Prostate gland (tissue), 2 donors: ENCODE data around the gene MED27. TPM values are rescaled to one million over a fixed set of nuclear protein-coding genes. Genes with fewer than 3 reads are reported as not detected.

ENCODE experiments used
- DNase-seq: peaks from one replicate; pipeline ENCODE4 v3.0.0-alpha.2; 2019; ENCODE audit warnings: low spot score
- H3K27ac ChIP-seq, 2 donors: fragments of 200-600 bp; sonication (generic); 2 replicates each; pipeline ENCODE4 v1.5.1; 2017 to 2019
- H3K27me3 ChIP-seq: fragments of 200-600 bp; sonication (generic); replicated peaks from 2 replicates; pipeline ENCODE4 v1.5.1; 2019; ENCODE audit not compliant: insufficient read depth
- H3K36me3 ChIP-seq, 2 donors: fragments of 200-600 bp; sonication (generic); 1 replicate in 1 of 2; 2 replicates in 1 of 2; pipeline versions ENCODE4 v1.5.1 to v1.8.1; 2017 to 2019
- H3K4me1 ChIP-seq: fragments of 200-600 bp; sonication (generic); replicated peaks from 2 replicates; pipeline ENCODE4 v1.5.1; 2019
- H3K4me3 ChIP-seq, 2 donors: fragments of 200-600 bp; sonication (generic); 2 replicates each; pipeline ENCODE4 v1.5.1; 2017 to 2019
- H3K9me3 ChIP-seq: fragments of 200-600 bp; sonication (generic); 2 replicates; pipeline ENCODE4 v1.5.1; 2017
- POLR2A ChIP-seq: fragments of 450-650 bp; IDR thresholded peaks from one replicate; pipeline ENCODE4 v1.6.1; 2016; ENCODE audit warnings: antibody characterized with exemption, mild to moderate bottlenecking
- POLR2AphosphoS5 ChIP-seq: sonication (generic); formaldehyde crosslinking; IDR thresholded peaks from one replicate; pipeline ENCODE4 v1.6.1; 2017; ENCODE audit warnings: antibody characterized with exemption
- WGBS: methylation state at CpG from one replicate; pipeline ENCODE4 v1.1.5; 2018; 5-methylcytosine and 5-hydroxymethylcytosine counted together
- intact Hi-C: fragments of 100-400 bp; cut with DNase I; formaldehyde crosslinking; loops from one replicate; pipeline ENCODE4 v1.14.2; 2022
- total RNA-seq, 2 donors: library from RNA; depleted of rRNA; stranded (reverse); fragments of >200 nt; gene quantifications; one replicate each; pipeline ENCODE4 v1.1.0, GENCODE V29; 2016
- TF ChIP-seq, protein P1 (sequence below), 4 experiments: fragments of 200-600 bp in 2 of 4; fragments of 450-650 bp in 2 of 4; sonication (generic) in 2 of 4; IDR thresholded peaks; 1 replicate in 3 of 4; 2 replicates in 1 of 4; pipeline ENCODE4 v1.5.1; 2016 to 2019; ENCODE audit warnings: antibody characterized with exemption in 4 of 4, mild to moderate bottlenecking in 2 of 4, moderate library complexity in 2 of 4

MED27 gene
- total RNA-seq, 2 donors from 2014 or later, result 17.4 to 22.7 TPM

DNA sequence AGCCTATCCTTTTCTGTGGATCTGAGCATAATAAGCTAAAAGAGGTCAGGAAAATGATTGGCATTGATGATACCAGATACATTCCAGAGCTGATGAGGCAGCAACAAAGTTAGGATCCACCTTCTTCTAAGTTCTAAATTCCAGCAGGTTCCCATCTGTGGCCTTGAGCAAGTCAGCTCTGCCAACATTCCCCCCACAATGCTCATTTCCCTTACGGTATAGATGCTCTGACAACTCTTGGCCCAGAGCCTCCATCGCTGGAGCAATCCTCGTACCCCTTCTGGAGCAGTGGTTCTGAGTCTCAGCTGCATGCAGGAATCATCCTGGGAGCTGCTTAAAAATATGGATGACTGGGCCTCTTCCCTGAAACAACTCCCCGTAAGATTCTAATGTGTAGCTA lies 78.1 kb downstream of the MED27 start:
- Histone ChIP-seq H3K27ac (no peak overlapping the region), H3K4me3 (no peak overlapping the region), H3K4me1 (no peaks in the 10 kb centered on the region), H3K36me3 (no peaks in the 10 kb centered on the region), H3K9me3 (no peaks in the 10 kb centered on the region), H3K27me3 (no peaks in the 10 kb centered on the region)
- TF ChIP-seq POLR2A (no peak), POLR2AphosphoS5 (no peak)
- TF ChIP-seq, protein P1, sequence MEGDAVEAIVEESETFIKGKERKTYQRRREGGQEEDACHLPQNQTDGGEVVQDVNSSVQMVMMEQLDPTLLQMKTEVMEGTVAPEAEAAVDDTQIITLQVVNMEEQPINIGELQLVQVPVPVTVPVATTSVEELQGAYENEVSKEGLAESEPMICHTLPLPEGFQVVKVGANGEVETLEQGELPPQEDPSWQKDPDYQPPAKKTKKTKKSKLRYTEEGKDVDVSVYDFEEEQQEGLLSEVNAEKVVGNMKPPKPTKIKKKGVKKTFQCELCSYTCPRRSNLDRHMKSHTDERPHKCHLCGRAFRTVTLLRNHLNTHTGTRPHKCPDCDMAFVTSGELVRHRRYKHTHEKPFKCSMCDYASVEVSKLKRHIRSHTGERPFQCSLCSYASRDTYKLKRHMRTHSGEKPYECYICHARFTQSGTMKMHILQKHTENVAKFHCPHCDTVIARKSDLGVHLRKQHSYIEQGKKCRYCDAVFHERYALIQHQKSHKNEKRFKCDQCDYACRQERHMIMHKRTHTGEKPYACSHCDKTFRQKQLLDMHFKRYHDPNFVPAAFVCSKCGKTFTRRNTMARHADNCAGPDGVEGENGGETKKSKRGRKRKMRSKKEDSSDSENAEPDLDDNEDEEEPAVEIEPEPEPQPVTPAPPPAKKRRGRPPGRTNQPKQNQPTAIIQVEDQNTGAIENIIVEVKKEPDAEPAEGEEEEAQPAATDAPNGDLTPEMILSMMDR (IDR thresholded peaks at IDR 0.05), result no peak
- DNase-seq, result no peak
- intact Hi-C loops, result no loop called here
- WGBS, result 96% methylated on average over 4 of the region's 4 CpGs

DNA sequence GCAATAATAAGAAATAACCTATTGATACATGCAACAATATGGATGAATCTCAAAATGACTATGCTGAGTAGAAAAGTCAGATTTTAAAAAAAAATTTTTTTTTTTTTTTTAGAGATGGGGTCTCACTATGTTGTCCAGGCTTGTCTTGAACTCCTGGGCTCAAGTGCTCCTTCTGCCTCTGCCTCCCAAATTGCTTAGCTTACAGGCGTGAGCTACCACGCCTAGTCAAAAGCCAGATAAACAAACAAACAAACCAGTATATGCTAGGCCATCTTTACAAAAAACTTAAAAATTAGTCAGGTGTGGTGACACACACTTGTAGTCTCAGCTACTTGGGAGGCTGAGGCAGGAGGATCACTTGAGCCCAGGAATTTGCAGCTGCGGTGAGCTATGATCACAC lies 79.0 kb downstream of the MED27 start:
- H3K4me3 ChIP-seq, result no peak overlapping the region
- H3K27ac ChIP-seq, result no peak overlapping the region
- TF ChIP-seq, protein P1 (IDR thresholded peaks at IDR 0.05), result no peak
- no peak for TF ChIP-seq POLR2AphosphoS5
- TF ChIP-seq POLR2A, result no peak
- WGBS, result 96% methylated on average over 3 of the region's 3 CpGs
- intact Hi-C loops, result no loop called here
- no peaks in the 10 kb centered on the region for H3K27me3 ChIP-seq
- no peaks in the 10 kb centered on the region for H3K9me3 ChIP-seq
- no peak for DNase-seq
- no peaks in the 10 kb centered on the region for H3K4me1 ChIP-seq
- no peaks in the 10 kb centered on the region for H3K36me3 ChIP-seq

DNA sequence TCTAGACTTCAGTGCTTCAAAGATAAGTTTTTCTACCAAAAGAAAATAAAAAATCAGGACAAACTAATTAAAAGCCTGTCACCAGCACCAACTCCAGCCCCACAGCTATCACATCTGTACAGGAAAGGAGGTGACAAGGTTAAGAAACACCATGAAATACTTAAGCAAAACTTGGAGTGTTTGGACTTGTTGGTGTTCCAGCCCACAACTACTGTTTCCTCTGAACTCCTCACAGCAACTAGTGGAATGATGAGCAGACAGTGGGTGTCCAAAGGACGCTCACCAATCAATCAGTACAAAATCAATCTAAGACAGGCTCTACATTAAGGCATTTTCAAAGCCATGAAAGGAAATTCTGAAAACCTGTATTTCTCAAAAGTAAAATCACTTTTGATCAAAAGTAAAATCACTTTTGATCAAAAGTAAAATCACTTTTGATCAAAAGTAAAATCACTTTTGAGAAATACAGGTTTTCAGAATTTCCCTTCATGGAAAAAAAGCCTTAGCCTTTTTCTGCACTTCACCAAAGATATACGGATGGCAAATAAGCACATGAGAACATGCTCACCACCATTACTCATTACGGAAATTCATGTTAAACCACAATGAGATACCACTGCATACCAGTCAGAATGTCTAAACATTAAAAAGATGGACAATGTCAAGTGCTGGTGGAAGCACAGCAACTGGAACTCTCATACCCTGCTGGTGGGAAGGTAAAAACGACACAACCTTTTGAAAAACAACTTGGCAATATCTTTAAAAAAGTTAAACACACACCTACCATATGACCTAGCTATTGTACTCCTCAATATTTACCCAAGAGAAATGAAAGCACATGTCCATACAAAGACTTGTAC lies 79.7 kb downstream of the MED27 start:
- Histone ChIP-seq H3K36me3 (no peaks in the 10 kb centered on the region), H3K4me3 (no peak overlapping the region), H3K4me1 (no peaks in the 10 kb centered on the region), H3K27ac (no peak overlapping the region), H3K9me3 (no peaks in the 10 kb centered on the region), H3K27me3 (no peaks in the 10 kb centered on the region)
- intact Hi-C loops, result no loop called here
- WGBS, result 89% methylated on average over 4 of the region's 4 CpGs
- DNase-seq, result no peak
- TF ChIP-seq POLR2A (no peak), POLR2AphosphoS5 (no peak)
- TF ChIP-seq, protein P1 (IDR thresholded peaks at IDR 0.05), result no peak

DNA sequence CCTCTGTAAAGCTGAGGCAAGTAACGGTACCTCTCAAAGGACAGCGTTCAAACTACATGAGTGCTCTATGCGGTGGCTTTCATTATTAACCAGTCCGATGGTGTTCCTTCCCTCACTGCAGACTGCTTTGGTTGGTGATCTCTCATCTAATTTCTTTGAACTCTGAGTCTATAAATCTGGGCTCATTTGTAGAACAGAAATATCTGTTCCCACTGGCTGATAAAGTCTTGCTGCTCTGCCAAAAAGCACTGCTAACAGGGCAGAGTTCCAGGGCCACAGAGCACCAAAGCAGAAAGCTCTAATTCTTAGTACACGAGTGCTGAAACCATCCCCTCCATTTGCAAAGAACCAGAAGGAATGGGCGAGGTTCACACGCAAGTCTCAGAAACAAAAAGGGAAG lies 81.9 kb downstream of the MED27 start:
- 22% methylated on average over 7 of the region's 7 CpGs for WGBS
- Histone ChIP-seq H3K27me3 (no peaks in the 10 kb centered on the region), H3K4me3 (no peak overlapping the region), H3K36me3 (no peaks in the 10 kb centered on the region), H3K4me1 (no peaks in the 10 kb centered on the region), H3K27ac (no peak overlapping the region), H3K9me3 (no peaks in the 10 kb centered on the region)
- intact Hi-C loops, result no loop called here
- peak; percentile 6 for TF ChIP-seq POLR2AphosphoS5
- TF ChIP-seq, protein P1 (IDR thresholded peaks at IDR 0.05), result no peak
- no peak for DNase-seq

DNA sequence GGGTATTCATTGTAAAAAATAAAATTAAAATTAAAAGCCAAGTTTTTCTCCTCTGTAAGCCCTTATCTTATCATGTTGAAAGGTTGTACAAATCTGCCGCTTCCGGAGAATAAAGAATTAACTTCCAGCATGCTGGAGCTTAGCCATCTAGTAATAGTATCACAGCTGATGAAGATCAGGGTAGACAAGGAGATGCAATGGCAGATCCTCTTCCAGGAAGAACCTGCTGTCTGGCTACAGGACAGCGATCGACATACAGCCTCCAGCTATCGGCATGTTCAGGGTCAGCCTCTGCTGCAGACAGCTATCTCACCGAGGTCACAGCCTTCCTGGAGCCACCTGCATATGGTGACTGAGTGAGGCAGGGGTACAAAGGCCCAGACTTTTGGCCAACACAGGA lies 82.6 kb downstream of the MED27 start:
- H3K36me3 ChIP-seq, result no peaks in the 10 kb centered on the region
- no peaks in the 10 kb centered on the region for H3K4me1 ChIP-seq
- H3K9me3 ChIP-seq, result no peaks in the 10 kb centered on the region
- no peak overlapping the region for H3K4me3 ChIP-seq
- no peak for DNase-seq
- intact Hi-C loops, result no loop called here
- TF ChIP-seq, protein P1 (IDR thresholded peaks at IDR 0.05), result no peak
- no peak for TF ChIP-seq POLR2A
- no peak for TF ChIP-seq POLR2AphosphoS5
- H3K27me3 ChIP-seq, result no peaks in the 10 kb centered on the region
- 83% methylated on average over 6 of the region's 6 CpGs for WGBS
- H3K27ac ChIP-seq, result no peak overlapping the region
